LoVo (cell line): ENCODE data around the gene USP6NL.
"Not testable (repeated sequence)": the region's sequence is repeated elsewhere in the genome, so short reads cannot be mapped to it uniquely, and the experiment has no call there.

Experiments used
- DNase-seq: peaks from one replicate; pipeline ENCODE4 v3.0.0-alpha.2; 2016; ENCODE audit warnings: low spot score

USP6NL gene

GRCh38 chr10:11444531-11445228 lies 166.8 kb downstream of the USP6NL start:
- DNase-seq = no peak

DNA sequence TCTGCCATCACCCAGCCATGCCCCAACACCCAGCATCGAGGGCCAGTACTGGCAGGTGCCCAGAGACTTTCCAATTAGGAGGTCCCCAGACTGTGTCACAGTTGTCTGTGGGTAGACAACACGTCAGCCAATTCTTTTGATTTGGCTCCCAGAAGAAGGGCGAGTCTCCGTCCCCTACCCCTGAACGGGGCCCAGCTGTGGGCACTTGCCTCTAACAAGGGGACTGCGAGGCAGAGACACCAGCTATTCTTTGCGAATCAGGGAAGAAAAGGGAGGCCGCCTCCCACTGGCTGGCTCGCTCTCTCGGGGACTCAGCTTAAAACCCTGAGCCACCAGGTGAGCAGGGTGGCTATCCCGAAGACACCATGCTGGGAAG lies 167.3 kb downstream of the USP6NL start:
- DNase-seq = no peak

DNA sequence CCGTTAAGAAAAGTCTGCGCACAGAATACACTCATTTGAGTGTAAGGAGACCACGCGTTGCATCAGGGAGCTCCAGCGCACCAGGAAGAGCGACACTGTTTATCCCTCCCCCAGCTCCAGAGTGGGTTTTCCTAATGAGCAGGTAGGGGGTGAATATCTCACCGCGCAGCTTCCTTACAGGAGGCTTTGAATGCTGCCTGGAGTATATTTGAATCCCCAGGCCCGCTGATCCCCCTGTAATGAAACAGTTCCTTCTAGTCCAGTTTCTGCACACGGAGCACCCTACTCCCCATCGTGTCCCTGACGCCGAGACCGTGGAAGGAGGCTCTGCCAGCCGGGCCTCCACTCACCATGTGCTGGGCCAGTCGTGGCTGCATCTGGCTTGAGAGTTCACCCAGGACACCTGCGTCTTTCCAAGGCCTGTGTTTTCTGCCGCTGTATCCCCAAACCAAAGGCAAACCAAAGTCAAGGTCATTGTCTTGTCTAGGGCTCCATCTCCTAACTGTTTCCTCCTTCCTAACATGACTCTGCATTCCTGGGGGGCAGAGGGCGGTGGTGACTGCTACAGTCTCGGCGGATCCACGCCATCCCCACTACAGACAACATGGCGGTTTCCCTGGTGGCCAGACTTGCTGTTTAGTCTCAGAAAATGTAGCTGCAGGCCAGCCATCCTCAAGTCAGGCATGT lies 167.8 kb downstream of the USP6NL start:
- no peak for DNase-seq

DNA sequence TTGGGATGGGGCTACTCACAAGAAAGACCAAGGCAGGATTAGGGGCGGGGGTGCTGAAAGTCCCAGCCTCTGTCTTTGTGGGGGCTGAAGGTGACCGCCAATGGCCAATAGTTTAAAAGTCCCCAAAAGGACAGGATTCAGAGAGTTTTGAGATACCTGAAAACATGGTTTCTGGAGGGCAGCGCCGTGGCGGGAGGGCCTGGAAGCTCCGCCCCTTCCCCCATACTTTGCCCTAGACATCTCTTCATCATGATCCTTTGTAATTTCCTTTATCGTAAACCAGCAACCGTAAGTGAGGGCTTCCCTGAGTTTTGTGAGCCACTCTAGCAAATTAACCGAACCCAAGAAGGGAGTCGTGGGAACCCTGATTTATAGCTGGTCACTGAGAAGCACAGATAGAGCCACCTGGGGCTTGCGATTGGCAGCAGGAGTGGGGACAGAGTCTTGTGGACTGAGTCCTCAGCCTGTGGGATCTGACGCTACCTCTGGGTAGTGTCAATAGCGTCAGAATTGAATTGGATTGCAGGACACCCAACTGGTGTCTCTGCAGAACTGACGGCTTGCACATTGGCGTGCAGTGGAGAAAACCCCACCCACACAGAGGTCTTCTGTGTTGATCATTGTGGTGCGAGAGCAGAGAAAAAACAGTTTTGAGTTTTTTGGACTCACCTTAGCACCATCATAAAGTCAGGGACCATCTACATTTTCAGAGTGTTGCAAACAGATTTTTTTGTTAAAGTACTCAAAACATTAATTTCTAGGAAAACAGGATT lies 169.3 kb downstream of the USP6NL start:
- no peak for DNase-seq

GRCh38 chr10:11441151-11441535 lies 170.3 kb downstream of the USP6NL start:
- DNase-seq = no peak

GRCh38 chr10:11440250-11441150 lies 170.9 kb downstream of the USP6NL start:
- no peak for DNase-seq

DNA sequence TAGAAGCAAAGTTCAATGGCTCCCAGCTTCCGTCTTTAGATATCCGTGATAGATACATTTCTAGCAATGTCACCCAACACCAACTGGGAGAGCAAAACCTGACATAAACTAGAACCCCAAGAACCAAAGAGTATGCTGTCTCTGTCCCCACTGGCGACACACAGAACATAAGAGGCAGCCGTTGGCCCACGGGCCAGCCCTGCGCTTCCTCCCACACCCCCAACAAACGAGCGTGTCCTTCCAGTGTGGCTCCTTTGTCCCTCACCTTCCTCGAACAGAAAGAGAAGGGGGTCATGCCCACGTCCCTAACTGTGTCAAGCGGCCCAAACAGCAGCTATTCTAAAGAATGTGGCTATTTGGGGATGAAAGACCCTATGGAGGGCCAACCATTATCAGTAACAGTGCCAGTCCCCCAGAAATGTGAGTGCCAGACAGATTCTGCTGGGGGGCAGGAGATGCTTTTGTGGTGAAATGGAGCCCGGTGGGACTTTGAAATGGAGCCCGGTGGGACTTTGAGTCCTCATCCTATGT lies 171.9 kb downstream of the USP6NL start:
- no peak for DNase-seq

DNA sequence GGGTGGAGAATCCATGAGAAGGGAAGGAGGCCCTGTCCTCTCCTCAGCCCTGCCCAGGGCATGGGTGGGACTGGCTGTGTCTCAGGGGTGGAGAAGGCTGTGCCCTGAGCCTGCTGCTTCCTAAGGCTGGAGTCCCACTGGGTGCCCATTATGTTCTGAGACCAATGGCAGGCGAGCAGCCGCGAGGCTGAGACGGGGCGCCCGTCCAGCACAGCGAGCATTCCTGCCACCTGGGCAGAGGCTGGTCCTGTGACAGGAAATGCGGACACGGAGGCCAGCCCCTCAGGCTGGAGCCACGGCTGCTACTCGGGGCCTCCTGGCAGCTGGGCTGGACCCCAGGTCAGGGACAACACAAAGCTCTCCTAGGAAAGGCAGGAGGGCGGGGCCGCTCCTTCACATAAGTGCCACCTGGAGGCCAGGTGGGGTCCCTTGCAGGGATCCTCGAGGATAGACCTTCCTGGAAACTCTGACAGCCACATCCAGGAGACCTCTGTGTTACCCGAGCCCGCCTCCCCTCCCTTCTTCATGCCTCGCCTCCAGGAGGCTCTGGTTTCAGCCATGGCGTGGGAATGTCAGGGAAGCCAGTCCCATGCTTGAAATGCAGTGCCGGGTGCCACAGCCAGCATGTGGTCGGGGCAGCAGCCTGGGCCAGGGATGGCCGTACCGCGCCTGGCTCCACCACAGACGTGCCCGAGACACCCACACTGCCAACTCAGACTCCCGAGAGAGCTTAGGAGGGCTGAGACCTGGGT lies 173.9 kb downstream of the USP6NL start:
- no peak for DNase-seq

DNA sequence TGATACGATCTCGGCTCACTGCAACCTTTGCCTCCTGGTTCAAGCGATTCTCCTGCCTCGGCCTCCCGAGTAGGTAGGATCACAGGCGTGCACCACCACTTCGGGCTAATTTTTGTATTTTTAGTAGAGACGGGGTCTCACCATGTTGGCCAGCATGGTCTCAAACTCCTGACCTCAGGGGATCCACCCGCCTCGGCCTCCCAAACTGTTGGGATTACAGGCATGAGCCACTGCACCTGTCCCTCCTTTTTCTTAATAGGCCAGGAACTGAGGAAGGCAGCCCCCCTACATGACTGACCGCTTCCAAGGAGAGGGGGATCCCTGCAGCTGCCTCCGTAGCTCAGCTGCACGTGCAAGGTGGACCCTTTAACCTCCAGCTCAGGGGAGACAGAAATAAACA lies 175.0 kb downstream of the USP6NL start:
- DNase-seq = not testable (repeated sequence)

DNA sequence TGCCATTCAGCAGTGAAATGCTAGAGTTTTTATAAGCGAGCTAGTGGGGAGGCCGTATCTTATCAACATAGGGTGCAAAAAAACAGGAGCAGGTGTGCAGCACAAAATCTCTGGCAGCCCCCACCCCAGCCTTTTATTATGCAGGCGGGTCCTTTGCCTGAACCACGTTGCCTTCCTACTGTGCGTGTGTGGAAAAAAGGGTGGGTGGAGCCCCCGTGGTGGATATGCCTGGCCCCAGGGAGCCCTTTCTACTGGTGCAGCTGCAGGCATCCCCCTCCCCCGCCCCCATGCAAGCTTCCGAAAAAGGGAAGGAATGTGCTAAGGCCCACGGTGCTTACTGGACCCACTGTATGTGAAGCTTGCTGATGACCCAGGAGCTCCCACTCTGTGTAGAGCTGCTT lies 175.9 kb downstream of the USP6NL start:
- no peak for DNase-seq

DNA sequence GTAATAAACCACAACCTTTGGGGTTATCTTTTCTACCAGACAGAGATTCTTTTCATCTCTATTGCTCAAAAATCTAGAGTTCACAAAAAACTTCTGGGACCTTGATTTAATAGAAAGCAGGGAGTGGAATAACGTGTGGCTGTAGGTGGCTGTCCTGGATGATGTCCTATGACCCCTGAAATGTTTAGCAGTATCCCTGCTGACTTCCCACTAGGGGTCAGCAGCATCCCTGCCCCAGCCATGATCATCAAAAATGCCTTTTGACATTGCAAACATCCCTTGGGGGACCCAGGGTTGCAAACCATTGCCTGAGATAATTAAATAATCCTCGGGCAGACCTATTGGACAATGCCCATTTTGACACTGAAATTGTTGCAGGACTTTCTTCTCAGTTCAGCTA lies 177.1 kb downstream of the USP6NL start:
- DNase-seq = peak; percentile 6

DNA sequence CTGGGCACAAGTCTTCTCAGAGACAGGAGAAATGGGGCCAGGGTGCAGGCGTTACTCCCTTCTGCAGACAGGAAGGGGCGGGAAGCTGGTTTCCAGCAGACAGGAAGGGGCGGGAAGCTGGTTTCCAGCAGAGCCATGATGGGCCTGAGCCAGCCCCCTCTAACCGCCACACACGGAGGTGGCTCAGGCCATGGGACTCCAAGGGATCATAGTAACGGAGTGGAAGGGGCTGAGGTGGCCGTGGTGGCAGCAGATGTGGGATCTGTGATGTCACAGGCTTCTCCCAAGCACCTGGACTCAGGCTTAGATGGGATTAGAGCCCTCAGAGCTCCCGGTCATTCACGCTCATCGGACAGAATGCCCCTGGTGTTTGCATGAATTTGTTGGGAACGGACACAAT lies 177.8 kb downstream of the USP6NL start:
- DNase-seq = no peak

DNA sequence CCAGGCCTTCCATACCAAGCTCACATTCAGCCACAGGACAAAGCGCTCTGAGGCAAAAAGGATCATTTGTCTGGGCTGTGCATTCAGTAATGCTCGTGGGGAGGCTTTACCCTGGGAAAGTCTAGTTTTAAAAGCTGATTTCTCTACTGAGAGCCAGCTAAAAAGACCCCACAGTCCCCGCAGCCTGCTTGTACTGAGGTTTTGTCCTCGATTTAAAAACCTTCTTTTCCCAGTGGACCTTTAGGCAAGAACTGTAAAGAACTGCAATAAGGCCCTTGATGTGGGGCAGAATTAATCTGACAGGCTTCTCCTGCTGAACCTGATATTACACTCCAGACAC lies 180.3 kb downstream of the USP6NL start:
- DNase-seq = no peak

- DNase-seq = no peak
Observed at GRCh38 chr10:11430421-11431215, 180.8 kb downstream of the USP6NL start.

DNA sequence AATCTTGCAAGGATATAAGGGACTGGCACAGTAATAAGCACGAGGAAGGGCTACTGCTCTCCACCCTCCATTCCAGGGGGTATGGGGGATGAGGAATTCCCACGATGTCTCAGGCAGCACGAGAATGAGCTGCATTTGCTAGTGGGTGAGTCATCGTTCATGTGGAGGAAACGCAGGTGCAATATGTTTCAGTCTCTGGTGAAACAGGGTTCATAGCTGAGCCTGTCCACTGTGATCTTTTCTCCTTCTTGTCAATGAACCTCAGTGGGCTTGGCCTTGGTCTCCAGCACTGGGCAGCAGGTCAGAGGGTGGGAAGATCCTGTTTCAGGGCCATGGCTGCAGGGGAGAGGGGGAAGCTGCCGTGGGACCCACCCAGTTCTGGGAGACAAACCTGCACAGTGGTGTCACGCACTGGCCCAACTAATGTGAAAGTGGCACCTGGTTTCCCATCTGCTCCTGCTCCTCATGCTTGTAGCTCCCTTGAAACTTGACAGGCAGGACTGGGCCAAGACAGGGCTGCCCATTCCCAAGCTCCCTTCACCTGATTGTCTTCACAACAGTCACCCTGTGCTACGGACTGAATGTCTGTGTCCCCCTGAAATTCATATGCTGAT lies 181.9 kb downstream of the USP6NL start:
- no peak for DNase-seq

GRCh38 chr10:11425676-11426075 lies 185.8 kb downstream of the USP6NL start:
- no peak for DNase-seq

DNA sequence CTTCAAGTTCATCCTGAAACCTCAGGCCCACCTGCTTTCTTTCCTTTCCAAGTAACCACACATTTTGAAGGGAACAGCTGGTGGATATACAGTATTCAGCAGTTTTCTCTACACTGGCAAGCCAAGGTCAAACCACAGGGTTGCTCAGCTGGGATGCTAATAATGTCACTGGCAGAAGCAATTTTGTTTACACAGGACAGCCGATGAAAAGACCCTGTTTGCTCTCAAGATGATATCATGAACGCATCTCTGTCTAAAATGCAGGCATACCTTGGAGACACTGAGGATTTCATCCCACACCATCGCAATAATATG lies 186.2 kb downstream of the USP6NL start:
- no peak for DNase-seq

DNA sequence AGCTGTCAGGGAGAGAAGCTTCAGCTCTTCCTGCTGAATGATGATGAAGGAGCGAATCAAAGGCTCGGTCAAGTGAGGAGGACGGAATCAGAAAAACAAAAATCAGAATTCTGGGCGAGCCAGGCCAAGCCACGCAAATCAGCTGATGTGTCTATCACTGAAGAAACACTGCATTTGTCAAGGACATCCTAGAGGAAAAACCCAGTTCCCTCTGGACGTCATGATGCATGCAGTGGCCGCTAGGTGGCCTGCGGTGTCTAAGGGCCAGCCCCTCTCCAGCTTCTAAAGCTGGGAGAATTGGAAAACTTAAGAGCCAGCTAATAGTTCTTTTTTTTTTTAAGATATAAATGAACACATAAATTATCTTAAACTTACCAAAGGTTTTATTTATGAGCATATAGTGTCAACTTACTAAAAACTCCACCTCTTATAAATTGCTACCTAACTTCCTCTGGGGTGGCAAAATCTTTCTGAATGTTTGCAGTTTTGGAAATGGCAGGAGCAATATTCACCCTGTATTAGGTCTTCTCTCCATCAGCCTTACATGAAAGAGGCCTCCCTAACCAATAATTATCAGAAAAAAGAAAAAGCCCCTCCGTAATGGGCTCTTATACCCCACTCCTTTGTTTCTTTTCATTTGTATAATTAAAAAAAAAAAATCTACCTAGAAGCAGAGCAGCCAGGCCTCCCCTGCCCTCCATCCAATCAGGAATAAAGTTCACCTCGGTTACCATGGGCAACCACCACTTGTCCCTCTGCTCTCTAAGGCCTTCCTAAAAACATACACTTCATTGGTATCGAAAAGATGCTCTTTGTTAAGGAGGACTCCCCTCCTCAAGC lies 186.8 kb downstream of the USP6NL start:
- DNase-seq = peak; percentile 60

- no peak for DNase-seq
Observed at GRCh38 chr10:11416974-11417373, 194.5 kb downstream of the USP6NL start.
